Endothelial cell of hepatic sinusoid (primary cell): ENCODE data around the gene ERCC1.

Source experiments
- in situ Hi-C: cut with HindIII; loops from 2 replicates; pipeline ENCODE4 v1.10.0; 2017; ENCODE audit warnings: low sequenced_read_pairs

Gene ERCC1

GRCh38 chr19:45423589-45424190, at the start of gene ERCC1:
ERCC1 (minus strand) TSS chr19:45423917; CDS start chr19:45423374, 543 bp downstream.
- in situ Hi-C loops, result no loop called here

- in situ Hi-C loops, result no loop called here
Observed at GRCh38 chr19:45473367-45473681, 49.6 kb upstream of the ERCC1 start.

- in situ Hi-C loops, result no loop called here
Observed at GRCh38 chr19:45472563-45473366, 49.0 kb upstream of the ERCC1 start.

- in situ Hi-C loops, result no loop called here
Observed at GRCh38 chr19:45471931-45472562, 48.3 kb upstream of the ERCC1 start.

GRCh38 chr19:45471111-45471930, 47.6 kb upstream of the ERCC1 start:
- in situ Hi-C loops, result no loop called here

- in situ Hi-C loops, result no loop called here
Observed at GRCh38 chr19:45470762-45471081, 47.0 kb upstream of the ERCC1 start.

- in situ Hi-C loops, result loop anchor here (5.0 kb wide), 1 partner anchor 37 kb away; the partner anchor contains the start of gene VASP
Observed at GRCh38 chr19:45469945-45470761, 46.4 kb upstream of the ERCC1 start.

GRCh38 chr19:45469132-45469944, 45.6 kb upstream of the ERCC1 start:
- in situ Hi-C loops, result loop anchor here (5.0 kb wide), 1 partner anchor 38 kb away; the partner anchor contains the start of gene VASP

- in situ Hi-C loops, result loop anchor here (5.0 kb wide), 1 partner anchor 39 kb away; the partner anchor contains the start of gene VASP
Observed at GRCh38 chr19:45468803-45469131, 45.0 kb upstream of the ERCC1 start.

GRCh38 chr19:45468159-45468651, 44.5 kb upstream of the ERCC1 start:
- in situ Hi-C loops, result loop anchor here (5.0 kb wide), 1 partner anchor 39 kb away; the partner anchor contains the start of gene VASP

- in situ Hi-C loops, result loop anchor here (5.0 kb wide), 1 partner anchor 40 kb away; the partner anchor contains the start of gene VASP
Observed at GRCh38 chr19:45467456-45468158, 43.9 kb upstream of the ERCC1 start, which contains the start of gene FOSB. FOSB (plus strand) TSS chr19:45467996; CDS start chr19:45468587, 591 bp downstream.

GRCh38 chr19:45467115-45467455, 43.4 kb upstream of the ERCC1 start:
- in situ Hi-C loops, result loop anchor here (5.0 kb wide), 1 partner anchor 40 kb away; the partner anchor contains the start of gene VASP

- in situ Hi-C loops, result loop anchor here (5.0 kb wide), 1 partner anchor 42 kb away; the partner anchor contains the start of gene VASP
Observed at GRCh38 chr19:45464852-45465441, 41.2 kb upstream of the ERCC1 start.

- in situ Hi-C loops, result no loop called here
Observed at GRCh38 chr19:45464274-45464673, 40.6 kb upstream of the ERCC1 start.

GRCh38 chr19:45463241-45463640, 39.5 kb upstream of the ERCC1 start:
- in situ Hi-C loops, result no loop called here

GRCh38 chr19:45462174-45462573, 38.5 kb upstream of the ERCC1 start:
- in situ Hi-C loops, result no loop called here

GRCh38 chr19:45460807-45461347, 37.2 kb upstream of the ERCC1 start:
- in situ Hi-C loops, result no loop called here

- in situ Hi-C loops, result no loop called here
Observed at GRCh38 chr19:45457776-45458175, 34.1 kb upstream of the ERCC1 start.
